GM23338 (cell line): ENCODE measurements around the gene IGF1. TPM values are rescaled to one million over a fixed set of nuclear protein-coding genes. Genes with fewer than 3 reads are reported as not detected.

Source experiments
- ATAC-seq: fragments of 200-7000 bp; cut with Tn5 transposase; 3 replicates; pipeline ENCODE4 v1.9.1; 2020
- DNase-seq: peaks from one replicate; pipeline ENCODE4 v3.0.0-alpha.2; 2015; ENCODE audit warnings: low spot score
- H2AFZ ChIP-seq: fragments of 200-600 bp; sonication (generic); 2 replicates; pipeline ENCODE4 v1.8.0; 2016; ENCODE audit warnings: antibody characterized with exemption, mild to moderate bottlenecking, moderate library complexity
- H3F3A ChIP-seq: fragments of 200-600 bp; sonication (generic); replicated peaks from 2 replicates; pipeline ENCODE4 v1.8.0; 2017; ENCODE audit warnings: antibody characterized with exemption, mixed run types, low read depth
- H3K27ac ChIP-seq: fragments of 200-600 bp; sonication (generic); 2 replicates; pipeline ENCODE4 v1.6.1; 2016; ENCODE audit warnings: low read depth
- H3K27me3 ChIP-seq: fragments of 200-600 bp; sonication (generic); 2 replicates; pipeline ENCODE4 v1.8.0; 2016; ENCODE audit warnings: mild to moderate bottlenecking, mixed run types, moderate library complexity; ENCODE audit not compliant: insufficient read depth
- H3K36me3 ChIP-seq: fragments of 200-600 bp; sonication (generic); 2 replicates; pipeline ENCODE4 v1.8.0; 2016; ENCODE audit warnings: mild to moderate bottlenecking; ENCODE audit not compliant: insufficient read depth
- H3K4me1 ChIP-seq: fragments of 200-600 bp; sonication (generic); 2 replicates; pipeline ENCODE4 v1.8.0; 2016; ENCODE audit warnings: mild to moderate bottlenecking, moderate library complexity; ENCODE audit not compliant: insufficient read depth
- H3K4me2 ChIP-seq: fragments of 200-600 bp; sonication (generic); 2 replicates; pipeline ENCODE4 v1.7.1; 2017; ENCODE audit warnings: mixed run types
- H3K4me3 ChIP-seq: fragments of 200-600 bp; sonication (generic); 2 replicates; pipeline ENCODE4 v1.6.1; 2016; ENCODE audit warnings: mixed run types
- H3K79me2 ChIP-seq: fragments of 200-600 bp; sonication (generic); replicated peaks from 2 replicates; pipeline ENCODE4 v1.8.0; 2017; ENCODE audit warnings: mild to moderate bottlenecking; ENCODE audit not compliant: insufficient read depth
- H3K9me2 ChIP-seq: fragments of 200-600 bp; sonication (generic); 2 replicates; pipeline ENCODE4 v1.8.0; 2017; ENCODE audit not compliant: insufficient read depth
- H4K20me1 ChIP-seq: fragments of 200-600 bp; sonication (generic); replicated peaks from 2 replicates; pipeline ENCODE4 v1.8.0; 2017; ENCODE audit warnings: mild to moderate bottlenecking; ENCODE audit not compliant: insufficient read depth
- H3K27ac Mint-ChIP-seq: 2 replicates; pipeline ENCODE4 v1.8.0; 2020; ENCODE audit warnings: inconsistent platforms, mild to moderate bottlenecking, moderate library complexity, mixed read lengths
- H3K27me3 Mint-ChIP-seq: 3 replicates; pipeline ENCODE4 v1.8.0; 2022; ENCODE audit warnings: low read depth, mild to moderate bottlenecking, moderate library complexity, mixed read lengths, inconsistent platforms; ENCODE audit not compliant: insufficient read depth, poor library complexity
- H3K36me3 Mint-ChIP-seq: 3 replicates; pipeline ENCODE4 v1.8.0; 2021; ENCODE audit warnings: low read depth, mild to moderate bottlenecking, inconsistent platforms, moderate library complexity, mixed read lengths
- H3K4me1 Mint-ChIP-seq: 3 replicates; pipeline ENCODE4 v1.8.0; 2020; ENCODE audit warnings: mild to moderate bottlenecking, inconsistent platforms, mixed read lengths
- H3K4me3 Mint-ChIP-seq: 3 replicates; pipeline ENCODE4 v1.8.0; 2021; ENCODE audit warnings: moderate library complexity, mild to moderate bottlenecking, inconsistent platforms, mixed read lengths
- H3K9me3 Mint-ChIP-seq: 3 replicates; pipeline ENCODE4 v1.8.0; 2020; ENCODE audit warnings: moderate library complexity, mild to moderate bottlenecking, inconsistent platforms, mixed read lengths
- CREB1 ChIP-seq: fragments of 250-450 bp; sonication (Bioruptor Pico); IDR thresholded peaks from 2 replicates; pipeline ENCODE4 v1.5.0; 2020; ENCODE audit warnings: low read depth, mild to moderate bottlenecking, moderate library complexity
- CTCF ChIP-seq, 2 experiments: fragments of 200-600 bp in 1 of 2; sonication (generic) in 1 of 2; conservative IDR thresholded peaks; 2 replicates each; pipeline versions ENCODE4 v1.5.1 to v1.6.1; 2016 to 2017; ENCODE audit warnings: antibody characterized with exemption in 2 of 2, low read depth in 2 of 2, mild to moderate bottlenecking in 2 of 2, moderate library complexity in 1 of 2
- ETS1 ChIP-seq: IDR thresholded peaks from 2 replicates; pipeline ENCODE4 v1.6.1; 2016; ENCODE audit warnings: antibody characterized with exemption
- EZH2 ChIP-seq: fragments of 200-600 bp; sonication (generic); IDR thresholded peaks from one replicate; pipeline ENCODE4 v1.8.0; 2017; ENCODE audit warnings: antibody characterized with exemption, mild to moderate bottlenecking, low read depth; ENCODE audit not compliant: unreplicated experiment
- EZH2phosphoT487 ChIP-seq: fragments of 200-600 bp; sonication (generic); IDR thresholded peaks from one replicate; pipeline ENCODE4 v1.8.1; 2018; ENCODE audit warnings: antibody characterized with exemption; ENCODE audit not compliant: unreplicated experiment
- JUNB ChIP-seq: IDR thresholded peaks from one replicate; pipeline ENCODE4 v1.6.1; 2016; ENCODE audit warnings: antibody characterized with exemption; ENCODE audit not compliant: unreplicated experiment
- POLR2AphosphoS5 ChIP-seq: IDR thresholded peaks from 2 replicates; pipeline ENCODE4 v1.6.1; 2016; ENCODE audit warnings: antibody characterized with exemption, low read depth
- REST ChIP-seq: IDR thresholded peaks from one replicate; pipeline ENCODE4 v1.6.1; 2018; ENCODE audit warnings: antibody characterized with exemption; ENCODE audit not compliant: unreplicated experiment
- STAT1 ChIP-seq: IDR thresholded peaks from one replicate; pipeline ENCODE4 v1.6.1; 2016; ENCODE audit warnings: antibody characterized with exemption; ENCODE audit not compliant: unreplicated experiment
- ZNF114 ChIP-seq: fragments of 250-450 bp; sonication (Bioruptor Pico); IDR thresholded peaks from 2 replicates; pipeline ENCODE4 v1.5.0; 2020; ENCODE audit warnings: mild to moderate bottlenecking, moderate library complexity
- ZNF331 ChIP-seq: fragments of 250-450 bp; sonication (Bioruptor Pico); IDR thresholded peaks from 2 replicates; pipeline ENCODE4 v1.5.0; 2020; ENCODE audit warnings: low read depth, mild to moderate bottlenecking, moderate library complexity
- ZNF462 ChIP-seq: fragments of 250-450 bp; sonication (Bioruptor Pico); IDR thresholded peaks from 2 replicates; pipeline ENCODE4 v1.5.0; 2020; ENCODE audit warnings: mild to moderate bottlenecking, moderate library complexity
- polyA plus RNA-seq: library from polyadenylated mRNA; unstranded; fragments of >200 nt; fragmentation: Nextera tagmentation; extraction: Ambion mirVana; gene quantifications from 2 replicates; pipeline ENCODE4 v1.2.1, GENCODE V29; 2016
- total RNA-seq: library from RNA; depleted of rRNA; stranded (reverse); fragments of >200 nt; shearing (Covaris generic); gene quantifications from 2 replicates; pipeline ENCODE4 v1.2.3, GENCODE V29; 2014

Gene IGF1
- total and polyA plus RNA-seq, 2 experiments from 2014 or later, result 0.29 TPM; not detected in 1

GRCh38 chr12:102507301-102507700, 26.9 kb upstream of the IGF1 start (continued):
- TF ChIP-seq REST (no peak), ZNF331 (CRISPR knock-in tag) (no peak), EZH2 (no peak), EZH2phosphoT487 (no peak)

- H3K36me3 ChIP-seq, result no peaks in the 10 kb centered on the region
- Mint-ChIP-seq H3K36me3 (no peaks in the 10 kb centered on the region), H3K27me3 (peaks cover 2% of the 10 kb centered on the region), H3K9me3 (no peaks in the 10 kb centered on the region; the same call in 1 of the 3 replicates), H3K4me1 (peaks cover 3% of the 10 kb centered on the region; the same call in 1 of the 3 replicates), H3K4me3 (no peak overlapping the region), H3K27ac (no peak overlapping the region)
- H2AFZ ChIP-seq, result no peak overlapping the region
- no peaks in the 10 kb centered on the region for H3K4me1 ChIP-seq
- no peak overlapping the region for H3K4me2 ChIP-seq
- peaks cover 10% of the 10 kb centered on the region; the same call in 1 of the 2 replicates for H3K9me2 ChIP-seq
- no peaks in the 10 kb centered on the region for H3K79me2 ChIP-seq
- H4K20me1 ChIP-seq, result no peaks in the 10 kb centered on the region
- H3K27me3 ChIP-seq, result no peaks in the 10 kb centered on the region
- DNase-seq (no peak), ATAC-seq (no peak)
- H3K4me3 ChIP-seq, result no peak overlapping the region
- no peaks in the 10 kb centered on the region for H3F3A ChIP-seq
- TF ChIP-seq EZH2, result no peak
- no peak for TF ChIP-seq STAT1
- TF ChIP-seq CREB1 (CRISPR knock-in tag), result no peak
- TF ChIP-seq ZNF462 (CRISPR knock-in tag), result no peak
- TF ChIP-seq ZNF331 (CRISPR knock-in tag), result no peak
- TF ChIP-seq ZNF114 (CRISPR knock-in tag), result no peak
- TF ChIP-seq POLR2AphosphoS5, result no peak
- no peak for TF ChIP-seq JUNB
- TF ChIP-seq ETS1, result no peak
- TF ChIP-seq CTCF (conservative IDR thresholded peaks at IDR 0.05; ENCODE audit: low read depth in 2 of 2), result no peak
- H3K27ac ChIP-seq, result no peak overlapping the region
Observed at GRCh38 chr12:102504871-102505270, 24.5 kb upstream of the IGF1 start.
